H1 (cell line): ENCODE data around the gene TECPR2. TPM values are rescaled to one million over a fixed set of nuclear protein-coding genes. Genes with fewer than 3 reads are reported as not detected.

ENCODE experiments used
- CTCF ChIA-PET: fragments of 300-600 bp; sonication (Branson Sonifier 250); formaldehyde crosslinking; loops from one replicate; lab custom pipeline; 2021; ENCODE audit not compliant: partially characterized antibody; lab: Charles Lee
- POLR2A ChIA-PET: fragments of 300-600 bp; sonication (Branson Sonifier 250); formaldehyde crosslinking; loops from one replicate; lab custom pipeline; 2021; ENCODE audit warnings: inconsistent platforms; ENCODE audit not compliant: partially characterized antibody; lab: Charles Lee
- DNase-seq, 2 experiments: peaks; one replicate each; pipeline versions ENCODE4 v3.0.0 to v3.0.0-alpha.2; 2010 to 2022; ENCODE audit warnings: low spot score in 2 of 2, low read depth in 1 of 2, mixed read lengths in 1 of 2
- FAIRE-seq: peaks from 2 replicates; lab custom pipeline; 2011; peaks lifted over from hg19 to GRCh38; lab: Jason Lieb, UNC
- H2AFZ ChIP-seq: 2 replicates; pipeline ENCODE4 v1.8.1; 2012; ENCODE audit warnings: low read length, inconsistent platforms
- H2AK5ac ChIP-seq: 2 replicates; pipeline ENCODE4 v1.6.1; 2013; ENCODE audit warnings: low read depth, low read length
- H2BK120ac ChIP-seq: replicated peaks from 2 replicates; pipeline ENCODE3; 2013; ENCODE audit warnings: low read depth, low read length, inconsistent platforms
- H2BK12ac ChIP-seq: 2 replicates; pipeline ENCODE4 v1.6.1; 2013; ENCODE audit warnings: low read depth, low read length
- H2BK15ac ChIP-seq: 2 replicates; pipeline ENCODE4 v1.6.1; 2013; ENCODE audit warnings: low read length
- H2BK20ac ChIP-seq: 2 replicates; pipeline ENCODE4 v1.6.1; 2013; ENCODE audit warnings: low read length
- H2BK5ac ChIP-seq: 2 replicates; pipeline ENCODE4 v1.6.1; 2013; ENCODE audit warnings: low read depth, low read length
- H3K14ac ChIP-seq: 2 replicates; pipeline ENCODE4 v1.6.1; 2013; ENCODE audit warnings: inconsistent platforms; ENCODE audit not compliant: insufficient read length
- H3K18ac ChIP-seq: 2 replicates; pipeline ENCODE4 v1.6.1; 2013; ENCODE audit warnings: low read length; ENCODE audit errors: extremely low read depth
- H3K23ac ChIP-seq: 2 replicates; pipeline ENCODE4 v1.6.1; 2013; ENCODE audit warnings: inconsistent platforms; ENCODE audit not compliant: insufficient read length
- H3K23me2 ChIP-seq: 2 replicates; pipeline ENCODE4 v1.6.1; 2013; ENCODE audit warnings: low read depth, low read length
- H3K27ac ChIP-seq: 2 replicates; pipeline ENCODE4 v1.6.1; 2011; ENCODE audit warnings: low read depth, low read length, inconsistent platforms
- H3K27me3 ChIP-seq, 4 experiments: replicated peaks in 1 of 4; 1 replicate in 1 of 4; 2 replicates in 3 of 4; pipeline versions ENCODE4 v1.6.1 to v1.8.1; 2011 to 2013; ENCODE audit warnings: low read length in 3 of 4, mild to moderate bottlenecking in 3 of 4, inconsistent platforms in 2 of 4, mixed read lengths in 2 of 4, moderate library complexity in 1 of 4; ENCODE audit not compliant: control insufficient read depth in 3 of 4, insufficient read depth in 3 of 4; ENCODE audit errors: extremely low read depth in 1 of 4
- H3K36me3 ChIP-seq, 4 experiments: 2 replicates each; pipeline versions ENCODE4 v1.6.1 to v1.8.1; 2011 to 2013; ENCODE audit warnings: mild to moderate bottlenecking in 4 of 4, low read length in 3 of 4, moderate library complexity in 2 of 4, control low read depth in 1 of 4, inconsistent platforms in 1 of 4; ENCODE audit not compliant: insufficient read depth in 4 of 4, control insufficient read depth in 2 of 4
- H3K4ac ChIP-seq: replicated peaks from 2 replicates; pipeline ENCODE3; 2013; ENCODE audit warnings: low read length, low read depth, mixed read lengths, inconsistent platforms; ENCODE audit not compliant: insufficient read length
- H3K4me1 ChIP-seq, 4 experiments: replicated peaks in 1 of 4; 1 replicate in 1 of 4; 2 replicates in 3 of 4; pipeline versions ENCODE4 v1.6.1 to v1.8.1; 2011 to 2013; ENCODE audit warnings: low read length in 3 of 4, inconsistent platforms in 2 of 4, mixed read lengths in 1 of 4; ENCODE audit not compliant: insufficient read depth in 4 of 4, control insufficient read depth in 3 of 4
- H3K4me2 ChIP-seq, 2 experiments: 2 replicates each; pipeline versions ENCODE4 v1.6.1 to v1.8.1; 2011 to 2013; ENCODE audit warnings: low read depth in 2 of 2, low read length in 2 of 2, control low read depth in 1 of 2, inconsistent platforms in 1 of 2, mild to moderate bottlenecking in 1 of 2; ENCODE audit not compliant: insufficient read depth in 1 of 2
- H3K4me3 ChIP-seq, 4 experiments: fragments of 200-600, 300-600 bp in 1 of 4; sonication (generic), shearing (Covaris generic), sonication (Bioruptor Twin) in 1 of 4; 2 replicates each; pipeline versions ENCODE4 v1.5.1 to v1.8.1; 2011 to 2016; ENCODE audit warnings: low read length in 4 of 4, low read depth in 3 of 4, control low read depth in 2 of 4, inconsistent platforms in 2 of 4, mild to moderate bottlenecking in 2 of 4, mixed read lengths in 1 of 4, moderate library complexity in 1 of 4; ENCODE audit not compliant: insufficient read depth in 2 of 4; ENCODE audit errors: extremely low read depth in 1 of 4
- H3K56ac ChIP-seq: replicated peaks from 2 replicates; pipeline ENCODE3; 2013; ENCODE audit warnings: low read depth, mild to moderate bottlenecking, mixed read lengths, low read length, inconsistent platforms; ENCODE audit not compliant: insufficient read length
- H3K79me1 ChIP-seq: 2 replicates; pipeline ENCODE4 v1.6.1; 2013; ENCODE audit warnings: low read depth, low read length, control low read depth
- H3K79me2 ChIP-seq, 2 experiments: 2 replicates each; pipeline versions ENCODE4 v1.6.1 to v1.8.1; 2012 to 2013; ENCODE audit warnings: low read length in 2 of 2, mild to moderate bottlenecking in 2 of 2, inconsistent platforms in 1 of 2; ENCODE audit not compliant: insufficient read depth in 2 of 2, control insufficient read depth in 1 of 2
- H3K9ac ChIP-seq, 4 experiments: replicated peaks in 1 of 4; 1 replicate in 1 of 4; 2 replicates in 3 of 4; pipeline versions ENCODE4 v1.6.1 to v1.8.1; 2011 to 2013; ENCODE audit warnings: low read depth in 3 of 4, low read length in 3 of 4, control low read depth in 2 of 4, mild to moderate bottlenecking in 2 of 4, moderate library complexity in 2 of 4, inconsistent platforms in 1 of 4; ENCODE audit errors: extremely low read depth in 1 of 4
- H3K9me3 ChIP-seq, 2 experiments: 2 replicates each; pipeline versions ENCODE4 v1.6.1 to v1.8.1; 2012 to 2013; ENCODE audit warnings: mild to moderate bottlenecking in 2 of 2, moderate library complexity in 2 of 2, control low read depth in 1 of 2, inconsistent platforms in 1 of 2, low read depth in 1 of 2, low read length in 1 of 2, mixed read lengths in 1 of 2; ENCODE audit not compliant: insufficient read depth in 2 of 2
- H4K20me1 ChIP-seq, 2 experiments: replicated peaks in 1 of 2; 2 replicates each; pipeline versions ENCODE3 to v1.8.1; 2011 to 2013; ENCODE audit warnings: inconsistent platforms in 2 of 2, low read length in 2 of 2, mild to moderate bottlenecking in 1 of 2; ENCODE audit not compliant: insufficient read depth in 2 of 2, control insufficient read depth in 1 of 2
- H4K5ac ChIP-seq: 2 replicates; pipeline ENCODE4 v1.6.1; 2013; ENCODE audit warnings: low read length, low read depth, mixed read lengths, inconsistent platforms; ENCODE audit not compliant: insufficient read length
- H4K8ac ChIP-seq: 2 replicates; pipeline ENCODE4 v1.8.0; 2013; ENCODE audit warnings: mild to moderate bottlenecking, moderate library complexity, low read length, inconsistent platforms; ENCODE audit not compliant: insufficient read depth; ENCODE audit errors: extremely low read depth
- H4K91ac ChIP-seq: replicated peaks from 2 replicates; pipeline ENCODE3; 2013; ENCODE audit warnings: low read length, mixed read lengths, inconsistent platforms; ENCODE audit not compliant: insufficient read length
- JUN ChIP-seq: IDR thresholded peaks from 2 replicates; pipeline ENCODE4 v1.6.1; 2011; ENCODE audit warnings: low read depth, mild to moderate bottlenecking, improper control_type of control experiment, low read length
- POLR2A ChIP-seq, 2 experiments: IDR thresholded peaks; 1 replicate in 1 of 2; 2 replicates in 1 of 2; pipeline ENCODE4 v1.6.1; 2011; ENCODE audit warnings: low read depth in 2 of 2, low read length in 2 of 2, mild to moderate bottlenecking in 2 of 2; ENCODE audit errors: control extremely low read depth in 1 of 2
- RBBP5 ChIP-seq: IDR thresholded peaks from 2 replicates; pipeline ENCODE4 v1.7.1; 2012; ENCODE audit warnings: low read depth, mild to moderate bottlenecking, inconsistent platforms, low read length, moderate library complexity, borderline replicate concordance
- SIRT6 ChIP-seq: IDR thresholded peaks from one replicate; pipeline ENCODE4 v1.7.1; 2012; ENCODE audit warnings: low read length, inconsistent platforms
- SUZ12 ChIP-seq: fragments of 200-600 bp; sonication (generic); IDR thresholded peaks from 2 replicates; pipeline ENCODE4 v1.6.1; 2012; ENCODE audit warnings: mild to moderate bottlenecking, inconsistent platforms, low read length, moderate library complexity, mixed read lengths
- TAF1 ChIP-seq: IDR thresholded peaks from 2 replicates; pipeline ENCODE4 v1.6.1; 2011; ENCODE audit warnings: mild to moderate bottlenecking, low read depth, low read length
- TEAD4 ChIP-seq: IDR thresholded peaks from 2 replicates; pipeline ENCODE4 v1.6.1; 2012; ENCODE audit warnings: low read depth, low read length, inconsistent platforms, mixed read lengths
- WGBS, 2 experiments: shearing (Covaris generic) in 1 of 2; methylation state at CpG; one replicate each; pipeline versions ENCODE4 v1.1.6 to v1.1.7; 2013 to 2015; ENCODE audit warnings: low lambda C conversion rate in 2 of 2, mixed read lengths in 2 of 2, inconsistent platforms in 1 of 2, low coverage in 1 of 2, missing lambda C conversion rate in 1 of 2; ENCODE audit not compliant: insufficient replicate concordance in 2 of 2, insufficient coverage in 1 of 2, insufficient read length in 1 of 2; ENCODE audit errors: extremely low coverage in 1 of 2, missing lambda C conversion rate in 1 of 2; 5-methylcytosine and 5-hydroxymethylcytosine counted together
- polyA plus RNA-seq, 7 experiments: library from polyadenylated mRNA; depleted of rRNA in 3 of 7; stranded (reverse) in 5 of 7; unstranded in 2 of 7; fragments of >200 nt in 5 of 7; fragments of 200-250 nt in 2 of 7; gene quantifications; 1 replicate in 5 of 7; 2 replicates in 1 of 7; 4 replicates in 1 of 7; pipeline versions ENCODE4 v1.2.1 to v1.2.3, GENCODE V29; 2011 to 2013; ENCODE audit warnings: missing spikeins in 2 of 7, mixed read lengths in 2 of 7
- total RNA-seq: library from RNA; stranded (reverse); fragmentation: NEBNext Ultra II Directional; extraction: Animal tissue kit (Norgen Biotek cat#: 25700); gene quantifications from 2 replicates; pipeline ENCODE4 v1.2.1, GENCODE V29; 2021

Gene TECPR2
- total and polyA plus RNA-seq, 2 of the 8 experiments (the other 6 are each of a cell fraction or from before 2014, with no cell fraction given): 6.8 to 19.4 TPM

GRCh38 chr14:102451064-102451352 is 88.3 kb downstream of the TECPR2 start:
- Histone ChIP-seq H3K56ac (no peak overlapping the region), H3K36me3 (peaks cover 4 to 19% (median 8%) of the 10 kb centered on the region in 4 experiments; a peak in 6 of 8 replicates), H3K27ac (no peak overlapping the region), H3K79me1 (no peaks in the 10 kb centered on the region), H3K18ac (no peak overlapping the region), H4K91ac (no peak overlapping the region), H4K20me1 (peaks cover 0 to 2% of the 10 kb centered on the region in 2 experiments), H2BK12ac (peak overlapping the region; percentile 50; the same call in 1 of the 2 replicates), H2AFZ (no peak overlapping the region), H3K27me3 (no peaks in the 10 kb centered on the region), H3K23me2 (no peaks in the 10 kb centered on the region), H2BK5ac (no peak overlapping the region), H2BK120ac (no peak overlapping the region), H2BK20ac (no peak overlapping the region), H3K4ac (no peak overlapping the region), H2BK15ac (no peak overlapping the region), H3K23ac (no peak overlapping the region), H3K4me1 (no peaks in the 10 kb centered on the region), H3K9ac (no peak overlapping the region), H2AK5ac (no peak overlapping the region), H3K79me2 (no peaks in the 10 kb centered on the region), H4K5ac (no peak overlapping the region), H3K14ac (no peak overlapping the region), H3K4me2 (no peak overlapping the region), H3K4me3 (no peak overlapping the region), H4K8ac (no peak overlapping the region), H3K9me3 (no peaks in the 10 kb centered on the region)
- CTCF ChIA-PET: no interaction called here
- FAIRE-seq (no peak), DNase-seq (no peak)
- WGBS, 2 experiments: 90% methylated on average over 10 of the region's 10 CpGs; no CpG with 5 or more reads in 1 of the 2 experiments
- TF ChIP-seq SUZ12: no peak
- no peak for TF ChIP-seq TAF1
- TF ChIP-seq RBBP5: no peak
- TF ChIP-seq JUN: no peak
- TF ChIP-seq SIRT6: no peak
- TF ChIP-seq TEAD4: no peak
- TF ChIP-seq POLR2A (IDR thresholded peaks at IDR 0.05; ENCODE audit: control extremely low read depth in 1 of 2, low read depth in 2 of 2, low read length in 2 of 2): no peak
- POLR2A ChIA-PET: no interaction called here
